ENCODE data around the gene FRMD4A.

FRMD4A gene

DNA sequence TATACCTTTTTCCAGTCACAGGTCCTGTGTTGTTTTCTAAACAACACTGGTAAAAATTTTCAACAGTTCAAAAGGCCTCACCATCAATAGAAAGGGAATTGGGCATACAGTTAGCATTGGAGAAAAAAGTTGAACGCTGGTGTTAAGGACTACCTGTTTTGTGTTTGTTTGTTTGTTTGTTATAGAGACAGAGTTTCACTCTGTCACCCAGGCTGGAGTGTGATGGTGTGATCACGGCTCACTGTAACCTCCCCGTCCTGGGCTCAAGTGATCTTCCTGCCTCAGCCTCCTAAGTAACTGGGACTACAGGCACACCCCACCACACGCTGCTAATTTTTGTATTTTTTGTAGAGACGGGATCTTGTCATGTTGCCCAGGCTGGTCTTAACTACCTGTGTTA, 437.9 kb downstream of the FRMD4A start:
- no peak overlapping the region for H3K4me3 ChIP-seq (ENCODE audit: control insufficient read depth, low read depth, low read length)
- DNase-seq (ENCODE audit: low read depth) = no peak
- TF ChIP-seq, protein P1, sequence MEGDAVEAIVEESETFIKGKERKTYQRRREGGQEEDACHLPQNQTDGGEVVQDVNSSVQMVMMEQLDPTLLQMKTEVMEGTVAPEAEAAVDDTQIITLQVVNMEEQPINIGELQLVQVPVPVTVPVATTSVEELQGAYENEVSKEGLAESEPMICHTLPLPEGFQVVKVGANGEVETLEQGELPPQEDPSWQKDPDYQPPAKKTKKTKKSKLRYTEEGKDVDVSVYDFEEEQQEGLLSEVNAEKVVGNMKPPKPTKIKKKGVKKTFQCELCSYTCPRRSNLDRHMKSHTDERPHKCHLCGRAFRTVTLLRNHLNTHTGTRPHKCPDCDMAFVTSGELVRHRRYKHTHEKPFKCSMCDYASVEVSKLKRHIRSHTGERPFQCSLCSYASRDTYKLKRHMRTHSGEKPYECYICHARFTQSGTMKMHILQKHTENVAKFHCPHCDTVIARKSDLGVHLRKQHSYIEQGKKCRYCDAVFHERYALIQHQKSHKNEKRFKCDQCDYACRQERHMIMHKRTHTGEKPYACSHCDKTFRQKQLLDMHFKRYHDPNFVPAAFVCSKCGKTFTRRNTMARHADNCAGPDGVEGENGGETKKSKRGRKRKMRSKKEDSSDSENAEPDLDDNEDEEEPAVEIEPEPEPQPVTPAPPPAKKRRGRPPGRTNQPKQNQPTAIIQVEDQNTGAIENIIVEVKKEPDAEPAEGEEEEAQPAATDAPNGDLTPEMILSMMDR (conservative IDR thresholded peaks at IDR 0.05; ENCODE audit: control insufficient read depth, insufficient read depth, low read depth, low read length) = no peak

GRCh38 chr10:13892001-13892491, 438.7 kb downstream of the FRMD4A start:
- H3K4me3 ChIP-seq (ENCODE audit: control insufficient read depth, low read depth, low read length) = peak overlapping the region; percentile 50
- TF ChIP-seq, protein P1 (conservative IDR thresholded peaks at IDR 0.05; ENCODE audit: control insufficient read depth, insufficient read depth, low read depth, low read length) = no peak
- DNase-seq (ENCODE audit: low read depth) = no peak

DNA sequence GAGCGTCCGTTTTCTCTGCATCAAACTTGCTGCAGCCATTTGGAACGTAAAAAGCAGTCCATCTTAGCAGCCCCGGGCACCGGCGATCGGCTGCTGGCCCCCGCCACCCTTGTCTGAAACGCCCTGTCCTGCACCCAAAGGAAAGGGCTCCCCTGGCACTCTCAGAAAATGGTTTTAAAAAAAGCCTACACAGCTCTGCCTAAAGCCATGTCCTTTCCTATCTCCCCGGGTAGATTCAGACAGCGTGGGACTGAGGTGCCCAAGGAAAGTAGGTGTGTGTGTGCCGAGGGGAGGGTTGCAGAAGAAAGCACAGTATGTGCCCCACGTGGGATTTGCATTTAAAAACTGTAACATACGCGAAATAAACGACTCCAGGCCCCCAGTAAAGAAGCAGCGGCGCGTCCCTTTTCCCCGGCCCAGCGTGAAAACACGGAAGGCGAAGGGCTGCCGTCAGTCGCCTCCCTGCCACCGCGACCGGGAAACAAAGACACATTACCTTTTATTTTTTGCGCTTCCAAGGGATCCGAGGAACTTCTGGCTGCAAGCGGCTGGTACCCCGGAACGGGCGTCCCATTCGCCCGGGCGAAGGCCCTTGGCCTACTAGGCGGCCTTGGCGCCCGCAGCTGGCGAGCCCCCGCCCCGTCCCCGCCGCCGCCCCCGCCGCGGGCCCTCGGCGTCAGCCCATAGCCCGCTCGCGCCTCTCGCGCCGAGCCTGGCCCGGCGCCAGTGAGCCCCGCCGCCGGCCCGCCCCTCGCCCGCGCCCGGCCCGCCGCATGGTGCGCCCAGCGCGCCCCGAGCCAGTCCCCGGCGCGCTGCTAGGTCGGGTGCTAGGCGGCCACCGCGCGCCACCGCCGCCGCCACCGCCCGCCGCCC, 439.4 kb downstream of the FRMD4A start:
- TF ChIP-seq, protein P1 (conservative IDR thresholded peaks at IDR 0.05; ENCODE audit: control insufficient read depth, insufficient read depth, low read depth, low read length) = no peak
- H3K4me3 ChIP-seq (ENCODE audit: control insufficient read depth, low read depth, low read length) = peak overlapping the region; percentile 71
- peak; percentile 18 for DNase-seq (ENCODE audit: low read depth)

DNA sequence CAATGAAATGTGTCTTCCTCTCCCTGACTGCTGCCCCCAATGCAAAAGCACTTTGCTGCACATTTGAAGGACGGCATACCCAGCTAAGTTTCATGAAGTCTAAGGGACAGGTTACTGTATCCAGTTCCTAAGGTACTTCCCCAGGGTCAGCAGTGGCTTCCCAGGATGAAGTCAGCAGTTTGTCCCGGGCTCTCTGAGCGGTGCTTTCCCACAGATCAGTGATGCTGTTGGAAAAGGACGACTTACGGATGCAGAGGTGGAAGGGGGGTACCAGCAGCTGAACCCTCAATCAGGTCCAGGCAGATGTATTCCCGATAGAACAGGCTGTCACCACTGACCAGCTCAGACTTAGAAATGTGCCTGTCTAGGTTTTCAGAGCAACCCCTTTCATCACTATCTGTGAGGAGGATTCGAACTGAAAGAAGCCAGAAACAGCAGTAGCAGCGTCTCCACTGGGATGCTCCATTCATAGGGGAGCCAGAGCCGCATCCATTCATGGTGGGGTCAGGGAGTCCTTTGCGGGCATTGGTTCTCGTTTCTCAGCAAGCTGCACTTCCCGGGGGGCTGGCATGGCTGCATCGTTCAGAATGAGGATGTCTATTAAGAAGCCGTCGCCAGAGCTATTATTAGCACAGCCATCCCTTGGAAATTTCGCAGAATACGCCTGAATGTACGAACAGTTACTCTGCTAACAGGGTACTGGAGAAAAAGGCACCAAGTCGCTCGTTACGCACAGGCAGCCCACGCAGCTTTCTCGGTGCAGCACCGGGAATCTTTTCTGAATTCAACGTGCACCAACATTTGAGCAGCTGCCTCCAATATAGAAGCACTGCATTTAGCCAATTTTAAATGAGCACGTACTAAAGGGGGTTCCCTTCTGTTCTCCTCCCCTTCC, 440.2 kb downstream of the FRMD4A start:
- DNase-seq (ENCODE audit: low read depth) = peak; percentile 51
- H3K4me3 ChIP-seq (ENCODE audit: control insufficient read depth, low read depth, low read length) = peak overlapping the region; percentile 71
- TF ChIP-seq, protein P1 (conservative IDR thresholded peaks at IDR 0.05; ENCODE audit: control insufficient read depth, insufficient read depth, low read depth, low read length) = no peak

GRCh38 chr10:13887761-13888160, 443.0 kb downstream of the FRMD4A start:
- TF ChIP-seq, protein P1 (conservative IDR thresholded peaks at IDR 0.05; ENCODE audit: control insufficient read depth, insufficient read depth, low read depth, low read length) = no peak
- no peak for DNase-seq (ENCODE audit: low read depth)
- no peak overlapping the region for H3K4me3 ChIP-seq (ENCODE audit: control insufficient read depth, low read depth, low read length)

DNA sequence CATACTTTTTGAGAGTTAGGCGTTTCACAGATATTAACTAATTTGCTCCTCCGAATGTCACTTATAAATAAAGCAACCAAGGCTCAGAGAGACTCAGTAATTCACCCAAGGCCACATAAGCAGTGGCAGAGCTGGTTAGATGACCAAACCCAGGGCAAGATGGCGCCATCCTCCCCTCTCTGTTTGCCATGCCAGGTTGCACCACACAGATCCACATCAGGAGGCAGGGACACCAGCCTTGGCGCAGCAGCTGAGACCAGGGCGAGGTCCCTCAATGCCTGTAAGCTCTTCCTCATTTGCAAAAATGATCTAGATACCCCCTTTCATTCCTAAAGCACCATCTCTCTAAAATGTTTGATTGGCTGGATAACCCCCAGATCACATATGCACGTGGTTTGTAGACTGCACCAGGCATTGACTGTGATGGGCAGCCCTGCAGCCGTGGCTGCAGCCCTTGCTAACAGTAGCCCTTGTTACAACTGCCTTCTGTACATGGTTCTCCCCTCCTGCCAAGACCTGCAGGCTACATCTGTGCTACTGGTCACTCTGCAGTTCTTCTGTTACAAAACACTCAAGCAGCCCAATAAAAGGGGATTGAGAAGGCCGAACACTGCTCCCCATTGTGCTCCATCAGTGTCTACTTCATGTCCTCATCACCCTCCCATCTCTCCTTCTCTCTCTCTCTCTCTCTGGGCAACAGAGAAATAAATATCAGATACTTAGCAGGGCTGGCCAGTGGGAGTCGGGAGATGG, 445.3 kb downstream of the FRMD4A start:
- no peak for DNase-seq (ENCODE audit: low read depth)

More for the DNA sequence above, 445.3 kb downstream of the FRMD4A start:
- TF ChIP-seq, protein P1 (conservative IDR thresholded peaks at IDR 0.05; ENCODE audit: control insufficient read depth, insufficient read depth, low read depth, low read length) = no peak
- no peak overlapping the region for H3K4me3 ChIP-seq (ENCODE audit: control insufficient read depth, low read depth, low read length)
